Gastroesophageal sphincter (tissue), 4 donors: ENCODE measurements around the gene SMTNL1. TPM values are rescaled to one million over a fixed set of nuclear protein-coding genes. Genes with fewer than 3 reads are reported as not detected.
A peak's percentile ranks its signal among the peaks of the same experiment; 100 is the strongest.

Source experiments
- ATAC-seq: fragments of 150-250 bp; one replicate; pipeline ENCODE4 v1.9.1; 2016; ENCODE audit warnings: mild to moderate bottlenecking, moderate library complexity
- H3K27ac ChIP-seq, 4 donors: fragments of 200-600 bp; sonication (generic) in 3 of 4; 1 replicate in 3 of 4; 2 replicates in 1 of 4; pipeline ENCODE4 v1.5.1; 2016 to 2019
- H3K27me3 ChIP-seq: fragments of 200-600 bp; sonication (generic); one replicate; pipeline ENCODE4 v1.5.1; 2019
- H3K36me3 ChIP-seq, 2 donors: fragments of 200-600 bp; sonication (generic); one replicate each; pipeline ENCODE4 v1.5.1; 2019; ENCODE audit warnings: control low read depth in 1 of 2
- H3K4me1 ChIP-seq, 3 donors: fragments of 200-600 bp; sonication (generic); 1 replicate in 2 of 3; 2 replicates in 1 of 3; pipeline ENCODE4 v1.5.1; 2016 to 2019; ENCODE audit warnings: control low read depth in 2 of 3
- H3K4me3 ChIP-seq, 2 donors: fragments of 200-600 bp; sonication (generic); one replicate each; pipeline ENCODE4 v1.5.1; 2019; ENCODE audit warnings: mild to moderate bottlenecking in 1 of 2, moderate library complexity in 1 of 2
- H3K9me3 ChIP-seq, 3 donors: fragments of 200-600 bp; sonication (generic); one replicate each; pipeline ENCODE4 v1.5.1; 2017 to 2019; ENCODE audit warnings: control low read depth in 2 of 3
- EP300 ChIP-seq: sonication (generic); formaldehyde crosslinking; IDR thresholded peaks from one replicate; pipeline ENCODE4 v1.6.1; 2017; ENCODE audit warnings: antibody characterized with exemption, mild to moderate bottlenecking
- POLR2A ChIP-seq, 2 donors: fragments of 450-650 bp; IDR thresholded peaks; one replicate each; pipeline ENCODE4 v1.6.1; 2017; ENCODE audit warnings: antibody characterized with exemption in 2 of 2, mild to moderate bottlenecking in 2 of 2, moderate library complexity in 1 of 2
- POLR2AphosphoS5 ChIP-seq: sonication (generic); formaldehyde crosslinking; IDR thresholded peaks from one replicate; pipeline ENCODE4 v1.6.1; 2017; ENCODE audit warnings: antibody characterized with exemption
- WGBS, 2 donors: methylation state at CpG; one replicate each; pipeline ENCODE4 v1.1.5; 2018; ENCODE audit warnings: low coverage in 1 of 2; 5-methylcytosine and 5-hydroxymethylcytosine counted together
- total RNA-seq, 4 donors: library from RNA; depleted of rRNA; stranded (reverse); fragments of >200 nt; gene quantifications; one replicate each; pipeline ENCODE4 v1.1.0, GENCODE V29; 2016
- TF ChIP-seq, protein P1 (sequence below), 4 experiments: fragments of 200-600 bp in 2 of 4; fragments of 450-650 bp in 2 of 4; sonication (generic) in 1 of 4; IDR thresholded peaks; one replicate each; pipeline ENCODE4 v1.5.1; 2017 to 2019; ENCODE audit warnings: antibody characterized with exemption in 4 of 4, mild to moderate bottlenecking in 2 of 4, moderate library complexity in 2 of 4

Gene SMTNL1
- total RNA-seq, 4 donors from 2014 or later, result not detected

DNA sequence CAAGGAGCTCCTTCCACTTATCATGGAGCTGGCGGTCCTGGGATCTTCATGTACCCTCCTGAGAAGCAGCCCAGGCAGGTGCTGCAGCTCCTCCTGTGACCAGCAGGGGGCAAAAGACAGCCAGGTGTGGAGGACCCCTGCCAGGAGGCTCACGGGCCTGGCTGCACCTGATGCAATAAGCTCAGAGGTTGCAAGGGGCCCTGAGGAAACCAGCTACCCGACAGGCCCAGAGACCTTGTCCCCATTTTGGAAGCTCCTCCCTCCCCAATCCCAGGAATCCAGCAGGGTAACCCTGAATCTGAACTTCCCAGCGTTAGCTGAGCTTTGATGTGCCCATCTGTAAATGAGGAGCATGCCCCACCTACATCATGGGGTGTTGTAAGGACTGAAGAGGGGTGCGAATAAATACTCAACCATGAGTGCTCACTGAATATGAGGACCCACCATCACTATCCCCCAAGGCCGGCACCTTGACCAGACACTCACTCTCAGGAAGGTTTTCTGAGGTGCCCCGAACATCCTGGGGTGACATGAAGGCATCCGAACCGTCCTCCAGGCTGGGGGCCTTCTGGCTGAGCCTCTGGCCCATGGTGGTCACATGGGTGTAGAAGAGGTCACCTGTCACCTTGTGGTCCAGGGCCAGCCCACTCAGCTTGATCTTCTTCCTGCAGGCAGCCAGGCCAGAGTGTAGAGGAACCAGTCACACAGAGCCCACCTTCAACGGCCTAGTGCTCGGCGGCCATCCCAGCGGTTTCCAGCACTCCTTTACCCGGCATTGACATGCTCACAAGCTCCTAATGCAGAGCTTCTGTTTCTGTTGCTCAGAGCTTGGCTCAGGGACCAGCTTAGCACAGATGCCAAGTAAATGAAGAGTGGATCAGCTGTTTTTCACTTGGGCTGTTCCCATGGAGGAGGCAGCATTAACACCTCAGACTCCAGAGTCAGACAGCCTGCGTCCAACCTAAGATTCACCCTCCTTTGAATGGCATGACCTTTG, 43.6 kb upstream of the SMTNL1 start:
- no peak overlapping the region for H3K4me3 ChIP-seq
- no peaks in the 10 kb centered on the region for H3K27me3 ChIP-seq
- H3K9me3 ChIP-seq, result no peaks in the 10 kb centered on the region
- H3K4me1 ChIP-seq, result peaks cover 0 to 10% (median under 1%) of the 10 kb centered on the region in 3 donors
- peak; percentile 50 for ATAC-seq
- TF ChIP-seq, protein P1, sequence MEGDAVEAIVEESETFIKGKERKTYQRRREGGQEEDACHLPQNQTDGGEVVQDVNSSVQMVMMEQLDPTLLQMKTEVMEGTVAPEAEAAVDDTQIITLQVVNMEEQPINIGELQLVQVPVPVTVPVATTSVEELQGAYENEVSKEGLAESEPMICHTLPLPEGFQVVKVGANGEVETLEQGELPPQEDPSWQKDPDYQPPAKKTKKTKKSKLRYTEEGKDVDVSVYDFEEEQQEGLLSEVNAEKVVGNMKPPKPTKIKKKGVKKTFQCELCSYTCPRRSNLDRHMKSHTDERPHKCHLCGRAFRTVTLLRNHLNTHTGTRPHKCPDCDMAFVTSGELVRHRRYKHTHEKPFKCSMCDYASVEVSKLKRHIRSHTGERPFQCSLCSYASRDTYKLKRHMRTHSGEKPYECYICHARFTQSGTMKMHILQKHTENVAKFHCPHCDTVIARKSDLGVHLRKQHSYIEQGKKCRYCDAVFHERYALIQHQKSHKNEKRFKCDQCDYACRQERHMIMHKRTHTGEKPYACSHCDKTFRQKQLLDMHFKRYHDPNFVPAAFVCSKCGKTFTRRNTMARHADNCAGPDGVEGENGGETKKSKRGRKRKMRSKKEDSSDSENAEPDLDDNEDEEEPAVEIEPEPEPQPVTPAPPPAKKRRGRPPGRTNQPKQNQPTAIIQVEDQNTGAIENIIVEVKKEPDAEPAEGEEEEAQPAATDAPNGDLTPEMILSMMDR (IDR thresholded peaks at IDR 0.05), result peak in 3 of 4 experiments; percentile 78 to 94 (median 81)
- no peak for TF ChIP-seq EP300
- no peak for TF ChIP-seq POLR2A (IDR thresholded peaks at IDR 0.05)
- peaks cover 0 to 77% of the 10 kb centered on the region in 2 donors for H3K36me3 ChIP-seq
- WGBS, 2 donors, result 51 to 60% methylated on average over 2 to 6 of the region's 15 CpGs
- H3K27ac ChIP-seq, result no peak overlapping the region

DNA sequence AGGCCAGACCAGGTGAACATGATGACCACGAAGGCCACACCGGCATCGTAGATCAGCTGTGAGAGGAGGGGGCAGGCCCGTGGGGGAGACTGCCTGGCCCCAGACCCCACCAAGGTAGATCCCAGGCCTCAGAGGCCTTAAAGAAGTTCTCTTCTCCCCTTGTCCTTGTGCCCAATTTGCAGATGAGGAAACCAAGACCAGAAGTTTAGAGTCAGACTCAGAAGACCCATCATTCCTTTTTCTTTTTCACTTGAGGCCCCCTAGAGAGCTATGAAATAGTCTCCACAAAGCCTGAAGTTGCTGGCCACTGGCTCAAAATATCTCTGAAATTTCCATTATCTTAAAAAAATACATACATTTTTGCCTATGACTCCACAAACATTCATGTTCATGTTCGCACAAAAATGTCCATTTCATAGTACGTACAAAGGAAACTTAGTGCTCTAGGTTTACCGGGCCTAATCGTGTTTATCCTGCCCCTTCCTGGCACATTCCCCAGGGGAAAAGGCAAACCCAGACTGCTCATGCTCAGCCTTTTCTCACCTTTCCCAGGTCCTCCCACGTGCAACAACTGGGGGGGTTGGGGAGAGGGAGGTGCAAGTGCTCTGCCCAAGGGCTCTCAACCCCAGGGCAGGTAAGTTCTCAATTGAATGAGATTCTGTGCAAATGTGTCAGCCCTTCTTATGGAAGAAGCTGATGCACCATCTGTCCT, 41.1 kb upstream of the SMTNL1 start:
- Histone ChIP-seq H3K4me1 (peaks cover 0 to 34% (median 14%) of the 10 kb centered on the region in 3 donors), H3K9me3 (no peaks in the 10 kb centered on the region), H3K27ac (no peak overlapping the region), H3K27me3 (no peaks in the 10 kb centered on the region), H3K4me3 (no peak overlapping the region), H3K36me3 (peaks cover 0 to 63% of the 10 kb centered on the region in 2 donors)
- 70 to 72% methylated on average over 5 of the region's 9 CpGs for WGBS, 2 donors
- TF ChIP-seq POLR2AphosphoS5, result no peak
- TF ChIP-seq, protein P1 (IDR thresholded peaks at IDR 0.05), result no peak
- no peak for TF ChIP-seq POLR2A (IDR thresholded peaks at IDR 0.05)
- no peak for TF ChIP-seq EP300
- ATAC-seq, result no peak

DNA sequence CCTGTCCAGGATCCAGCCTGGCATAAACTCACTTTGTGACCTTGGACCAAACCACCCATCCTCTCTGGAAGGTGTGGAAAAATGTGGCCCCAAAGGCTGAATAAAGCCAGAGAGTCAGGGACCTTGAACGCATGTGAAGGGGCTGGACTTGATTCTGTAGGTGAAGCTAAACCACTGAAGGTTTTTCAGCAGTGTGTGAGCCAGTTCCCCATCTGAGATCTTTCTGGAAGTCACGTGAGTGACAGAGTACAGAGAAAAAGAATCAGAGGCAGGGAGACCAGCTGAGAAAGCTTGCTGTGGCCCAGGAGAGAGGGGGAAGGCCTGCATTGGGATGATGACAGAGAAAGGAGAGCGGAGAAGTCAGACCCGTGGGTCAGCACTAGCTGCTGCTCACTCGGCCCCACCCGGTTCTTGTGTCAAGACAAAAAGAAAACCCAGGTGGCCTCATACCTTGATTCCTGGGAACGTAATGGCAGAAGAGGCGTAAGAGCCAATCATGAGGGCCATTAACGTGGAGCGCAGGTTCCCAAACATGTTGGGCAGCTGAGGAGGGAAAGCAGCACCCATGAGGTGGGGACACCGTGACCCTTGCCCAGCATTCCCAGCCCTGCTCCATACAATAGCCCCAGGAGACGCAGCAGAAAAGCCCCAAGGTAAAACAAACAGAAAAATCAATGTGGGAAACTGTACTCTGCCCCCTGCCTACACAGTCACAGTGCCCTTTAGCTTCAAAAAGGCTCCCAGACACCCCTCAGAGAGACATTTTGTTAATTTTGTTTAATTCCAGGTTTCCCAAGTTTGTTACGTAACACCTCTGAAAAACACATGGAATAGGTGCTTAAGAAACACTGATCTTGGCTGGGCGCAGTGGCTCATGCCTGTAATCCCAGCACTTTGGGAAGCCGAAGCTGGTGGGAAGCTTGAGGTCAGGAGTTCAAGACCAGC, 39.8 kb upstream of the SMTNL1 start:
- H3K36me3 ChIP-seq, result peaks cover 0 to 58% of the 10 kb centered on the region in 2 donors
- WGBS, 2 donors, result 73 to 88% methylated on average over 3 to 14 of the region's 15 CpGs
- no peak for ATAC-seq
- H3K4me1 ChIP-seq, result peaks cover 0 to 42% (median 14%) of the 10 kb centered on the region in 3 donors
- H3K27ac ChIP-seq, result peak overlapping the region in 1 of 4 donors; percentile 84
- no peaks in the 10 kb centered on the region for H3K27me3 ChIP-seq
- H3K9me3 ChIP-seq, result no peaks in the 10 kb centered on the region
- H3K4me3 ChIP-seq, result no peak overlapping the region
- TF ChIP-seq EP300 (no peak), POLR2AphosphoS5 (no peak), POLR2A (IDR thresholded peaks at IDR 0.05) (no peak)
- TF ChIP-seq, protein P1 (IDR thresholded peaks at IDR 0.05), result no peak

GRCh38 chr11:57498540-57498939, 38.9 kb upstream of the SMTNL1 start:
- ATAC-seq, result no peak
- H3K4me1 ChIP-seq, result peaks cover 0 to 42% (median 14%) of the 10 kb centered on the region in 3 donors
- no peaks in the 10 kb centered on the region for H3K27me3 ChIP-seq
- H3K4me3 ChIP-seq, result no peak overlapping the region
- TF ChIP-seq, protein P1 (IDR thresholded peaks at IDR 0.05), result no peak
- TF ChIP-seq POLR2A (IDR thresholded peaks at IDR 0.05) (no peak), POLR2AphosphoS5 (no peak), EP300 (no peak)
- WGBS, 2 donors, result 100% methylated on average over 1 of the region's 6 CpGs; no CpG with 5 or more reads in 1 of the 2 donors
- peaks cover 0 to 52% of the 10 kb centered on the region in 2 donors for H3K36me3 ChIP-seq
- no peaks in the 10 kb centered on the region for H3K9me3 ChIP-seq
- peak overlapping the region in 3 of 4 donors; percentile 80 to 89 (median 84) for H3K27ac ChIP-seq
